Stimulated activated CD4-positive, alpha-beta T cell treated with anti-CD3 and anti-CD28 coated beads, Interleukin-2, amount 100 ng/mL, for 48 hours (primary cell): ENCODE results near the gene IFNLR1.

ENCODE experiments used
- DNase-seq, 2 donors: peaks; one replicate each; pipeline ENCODE4 v3.0.0-alpha.2; 2020

Gene IFNLR1

GRCh38 chr1:24175033-24175755 is 11.9 kb downstream of the IFNLR1 start:
- DNase-seq = no peak

- DNase-seq = no peak
Measured at GRCh38 chr1:24173638-24174575, 13.2 kb downstream of the IFNLR1 start.

- DNase-seq = no peak
Measured at GRCh38 chr1:24172598-24172997, 14.5 kb downstream of the IFNLR1 start.

- DNase-seq = no peak
Measured at GRCh38 chr1:24169286-24169685, 17.8 kb downstream of the IFNLR1 start.

GRCh38 chr1:24168245-24168644 is 18.8 kb downstream of the IFNLR1 start:
- no peak for DNase-seq

- no peak for DNase-seq
Measured at GRCh38 chr1:24167008-24167407, 20.1 kb downstream of the IFNLR1 start.

- no peak for DNase-seq
Measured at GRCh38 chr1:24165500-24165899, 21.6 kb downstream of the IFNLR1 start.

- DNase-seq = no peak
Measured at GRCh38 chr1:24164004-24164403, 23.1 kb downstream of the IFNLR1 start.

GRCh38 chr1:24162201-24162600 is 24.9 kb downstream of the IFNLR1 start:
- DNase-seq = no peak

- DNase-seq = no peak
Measured at GRCh38 chr1:24161270-24161669, 25.8 kb downstream of the IFNLR1 start.

GRCh38 chr1:24159366-24159765 is 27.7 kb downstream of the IFNLR1 start:
- no peak for DNase-seq

GRCh38 chr1:24157918-24158481 is 29.1 kb downstream of the IFNLR1 start:
- DNase-seq = no peak

GRCh38 chr1:24156542-24157260 is 30.4 kb downstream of the IFNLR1 start:
- no peak for DNase-seq

- no peak for DNase-seq
Measured at GRCh38 chr1:24155011-24155782, 31.9 kb downstream of the IFNLR1 start.

GRCh38 chr1:24154215-24154614 is 32.9 kb downstream of the IFNLR1 start:
- DNase-seq = no peak

- no peak for DNase-seq
Measured at GRCh38 chr1:24152631-24153494, 34.2 kb downstream of the IFNLR1 start.

- DNase-seq = no peak
Measured at GRCh38 chr1:24151175-24151533, 35.9 kb downstream of the IFNLR1 start.

GRCh38 chr1:24150234-24151174 is 36.6 kb downstream of the IFNLR1 start:
- peak; percentile 95 to 96 for DNase-seq

- peak; percentile 36 to 54 for DNase-seq
Measured at GRCh38 chr1:24149866-24150233, 37.2 kb downstream of the IFNLR1 start.

- no peak for DNase-seq
Measured at GRCh38 chr1:24147816-24148215, 39.3 kb downstream of the IFNLR1 start.
